BLaER1 treated with 17β-estradiol and CSF1 and Interleukin-3, amounts not matched to agents 10 nM and 100 nM (cell line): Measurements from ENCODE around the gene C17orf114.
A peak's percentile ranks its signal among the peaks of the same experiment; 100 is the strongest.

Source experiments
- H3K27ac ChIP-seq, 11 experiments: shearing (Covaris generic); formaldehyde crosslinking; 2 replicates each; pipeline ENCODE4 v1.8.1; 2022
- H3K27me3 ChIP-seq, 11 experiments: shearing (Covaris generic); formaldehyde crosslinking; 2 replicates each; pipeline ENCODE4 v1.8.1; 2022
- H3K36me3 ChIP-seq, 11 experiments: shearing (Covaris generic); formaldehyde crosslinking; 2 replicates each; pipeline ENCODE4 v1.8.1; 2022
- H3K4me1 ChIP-seq, 10 experiments: shearing (Covaris generic); formaldehyde crosslinking; 2 replicates each; pipeline ENCODE4 v1.8.1; 2022
- H3K4me2 ChIP-seq, 11 experiments: shearing (Covaris generic); formaldehyde crosslinking; 2 replicates each; pipeline ENCODE4 v1.8.1; 2022
- H3K4me3 ChIP-seq, 10 experiments: shearing (Covaris generic); formaldehyde crosslinking; 2 replicates each; pipeline ENCODE4 v1.8.1; 2022
- H3K9ac ChIP-seq, 11 experiments: shearing (Covaris generic); formaldehyde crosslinking; 2 replicates each; pipeline ENCODE4 v1.8.1; 2022
- H3K9me3 ChIP-seq, 11 experiments: shearing (Covaris generic); formaldehyde crosslinking; replicated peaks in 1 of 11; 2 replicates each; pipeline ENCODE4 v1.8.1; 2022
- H4K20me1 ChIP-seq, 11 experiments: shearing (Covaris generic); formaldehyde crosslinking; 2 replicates each; pipeline ENCODE4 v1.8.1; 2022
- Cebpa-rat ChIP-seq, 11 experiments: shearing (Covaris generic); IDR thresholded peaks; 2 replicates each; pipeline ENCODE4 v1.8.1; 2022

Gene C17orf114

DNA sequence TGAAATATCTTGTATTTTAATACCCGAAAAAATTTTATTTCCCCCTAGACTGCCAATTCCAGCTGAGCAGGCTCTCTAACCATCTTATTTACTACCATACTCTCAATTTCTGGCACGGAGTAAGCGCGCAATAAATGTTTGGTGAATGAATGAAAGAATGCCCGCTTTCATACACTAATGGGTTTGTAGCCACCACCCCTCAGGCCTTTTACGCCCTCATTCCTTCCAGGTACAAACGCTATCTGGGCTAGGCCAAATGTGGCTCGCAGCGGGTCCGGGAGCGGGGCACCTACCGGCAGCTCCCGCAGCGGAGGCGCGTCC, 4.3 kb upstream of the C17orf114 start:
- Histone ChIP-seq H3K27me3 (no peaks in the 10 kb centered on the region), H3K27ac (peak overlapping the region; percentile 55 to 82 (median 74)), H3K9ac (peak overlapping the region; percentile 84 to 91 (median 87)), H3K4me1 (peaks cover 28 to 42% (median 37%) of the 10 kb centered on the region in 10 experiments), H3K4me3 (peak overlapping the region; percentile 77 to 93 (median 84)), H3K4me2 (peak overlapping the region; percentile 84 to 98 (median 93)), H4K20me1 (peaks cover 0 to 27% (median 10%) of the 10 kb centered on the region in 11 experiments; a peak in 11 of 22 replicates), H3K9me3 (no peaks in the 10 kb centered on the region), H3K36me3 (peaks cover 0 to 27% (median 9%) of the 10 kb centered on the region in 11 experiments; a peak in 11 of 22 replicates)
- no peak for TF ChIP-seq Cebpa-rat (IDR thresholded peaks at IDR 0.05)

GRCh38 chr17:4800462-4801196, 1.5 kb downstream of the C17orf114 start:
- Histone ChIP-seq H3K27ac (no peak overlapping the region), H3K9me3 (no peaks in the 10 kb centered on the region), H3K9ac (no peak overlapping the region), H3K4me3 (no peak overlapping the region), H3K4me2 (no peak overlapping the region), H4K20me1 (peaks cover 0 to 12% (median 4%) of the 10 kb centered on the region in 11 experiments; a peak in 6 of 22 replicates), H3K27me3 (no peaks in the 10 kb centered on the region), H3K36me3 (peaks cover 22 to 36% (median 28%) of the 10 kb centered on the region in 11 experiments), H3K4me1 (peaks cover 10 to 22% (median 12%) of the 10 kb centered on the region in 10 experiments)
- TF ChIP-seq Cebpa-rat (IDR thresholded peaks at IDR 0.05): no peak

- H3K9me3 ChIP-seq: peaks cover 0 to 3% (median 0%) of the 10 kb centered on the region in 11 experiments; a peak in 1 of 22 replicates
- H3K36me3 ChIP-seq: peaks cover 22 to 36% (median 28%) of the 10 kb centered on the region in 11 experiments
- peak overlapping the region; percentile 67 to 97 (median 92) for H3K4me3 ChIP-seq
- peak overlapping the region; percentile 78 to 92 (median 83) for H3K4me2 ChIP-seq
- peaks cover 0 to 5% (median 0%) of the 10 kb centered on the region in 11 experiments; a peak in 3 of 22 replicates for H3K27me3 ChIP-seq
- peaks cover 10 to 24% (median 12%) of the 10 kb centered on the region in 10 experiments for H3K4me1 ChIP-seq
- H3K27ac ChIP-seq: peak overlapping the region; percentile 50 to 88 (median 85); a peak in 21 of 22 replicates
- peak overlapping the region; percentile 81 to 91 (median 88) for H3K9ac ChIP-seq
- TF ChIP-seq Cebpa-rat (IDR thresholded peaks at IDR 0.05): no peak
- peaks cover 0 to 12% (median 4%) of the 10 kb centered on the region in 11 experiments; a peak in 6 of 22 replicates for H4K20me1 ChIP-seq
These were observed 5.6 kb downstream of the C17orf114 start for GRCh38 chr17:4796552-4796920.

DNA sequence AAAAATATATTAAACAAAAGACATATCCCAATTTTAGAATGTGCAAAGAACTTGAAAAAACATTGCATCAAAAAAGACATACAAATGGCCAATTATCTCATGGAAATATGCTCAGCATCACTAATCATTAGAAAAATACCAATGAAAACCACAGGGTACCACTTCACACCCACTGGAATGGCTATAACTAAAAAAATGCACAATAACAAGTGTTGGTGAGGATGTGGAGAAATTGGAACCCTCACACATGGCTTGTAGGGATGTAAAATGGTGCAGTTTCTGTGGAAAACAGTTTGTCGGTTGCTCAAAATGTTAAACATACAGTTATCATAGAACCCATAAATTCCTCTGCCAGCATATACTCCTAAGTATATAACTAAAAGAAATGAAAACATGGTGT, 7.0 kb downstream of the C17orf114 start:
- H3K9me3 ChIP-seq: peaks cover 0 to 3% (median 0%) of the 10 kb centered on the region in 11 experiments; a peak in 1 of 22 replicates
- H3K4me2 ChIP-seq: peak overlapping the region in 6 of 11 experiments; percentile 51 to 67 (median 60); a peak in 7 of 22 replicates
- H3K27ac ChIP-seq: peak overlapping the region; percentile 75 to 88 (median 85); a peak in 21 of 22 replicates
- peaks cover 0 to 12% (median 4%) of the 10 kb centered on the region in 11 experiments; a peak in 6 of 22 replicates for H4K20me1 ChIP-seq
- H3K9ac ChIP-seq: peak overlapping the region in 5 of 11 experiments; percentile 67 to 91 (median 84); a peak in 6 of 22 replicates
- TF ChIP-seq Cebpa-rat (IDR thresholded peaks at IDR 0.05): no peak
- peaks cover 16 to 29% (median 21%) of the 10 kb centered on the region in 10 experiments for H3K4me1 ChIP-seq
- H3K4me3 ChIP-seq: peak overlapping the region in 1 of 10 experiments; percentile 73; a peak in 2 of 20 replicates
- peaks cover 0 to 5% (median 0%) of the 10 kb centered on the region in 11 experiments; a peak in 3 of 22 replicates for H3K27me3 ChIP-seq
- peaks cover 22 to 34% (median 28%) of the 10 kb centered on the region in 11 experiments for H3K36me3 ChIP-seq

GRCh38 chr17:4790705-4791088, 11.4 kb downstream of the C17orf114 start:
- H3K4me1 ChIP-seq: peaks cover 37 to 52% (median 44%) of the 10 kb centered on the region in 10 experiments
- peaks cover 0 to 3% (median 0%) of the 10 kb centered on the region in 11 experiments; a peak in 1 of 22 replicates for H3K9me3 ChIP-seq
- H3K27ac ChIP-seq: peak overlapping the region in 8 of 11 experiments; percentile 74 to 91 (median 86); a peak in 11 of 22 replicates
- peak overlapping the region; percentile 68 to 87 (median 76) for H3K4me3 ChIP-seq
- H4K20me1 ChIP-seq: peaks cover 0 to 24% (median 9%) of the 10 kb centered on the region in 11 experiments; a peak in 11 of 22 replicates
- TF ChIP-seq Cebpa-rat (IDR thresholded peaks at IDR 0.05): no peak
- no peaks in the 10 kb centered on the region for H3K36me3 ChIP-seq
- peak overlapping the region; percentile 76 to 96 (median 86); a peak in 20 of 22 replicates for H3K9ac ChIP-seq
- H3K4me2 ChIP-seq: peak overlapping the region; percentile 90 to 100 (median 98)
- H3K27me3 ChIP-seq: peaks cover 9 to 46% (median 40%) of the 10 kb centered on the region in 11 experiments

- Histone ChIP-seq H4K20me1 (peaks cover 0 to 24% (median 9%) of the 10 kb centered on the region in 11 experiments; a peak in 11 of 22 replicates), H3K27ac (peak overlapping the region; percentile 73 to 91 (median 81)), H3K36me3 (no peaks in the 10 kb centered on the region), H3K9ac (peak overlapping the region; percentile 76 to 96 (median 86)), H3K4me2 (peak overlapping the region; percentile 90 to 100 (median 98)), H3K27me3 (peaks cover 15 to 52% (median 46%) of the 10 kb centered on the region in 11 experiments), H3K4me1 (peaks cover 42 to 53% (median 48%) of the 10 kb centered on the region in 10 experiments), H3K4me3 (peak overlapping the region; percentile 68 to 87 (median 76)), H3K9me3 (peaks cover 0 to under 1% (median 0%) of the 10 kb centered on the region in 11 experiments; a peak in 1 of 22 replicates)
- TF ChIP-seq Cebpa-rat (IDR thresholded peaks at IDR 0.05): no peak
These were observed 12.0 kb downstream of the C17orf114 start for GRCh38 chr17:4789951-4790704.

GRCh38 chr17:4789701-4789950, 12.5 kb downstream of the C17orf114 start:
- peak overlapping the region; percentile 90 to 100 (median 98) for H3K4me2 ChIP-seq
- peaks cover 0 to 24% (median 9%) of the 10 kb centered on the region in 11 experiments; a peak in 11 of 22 replicates for H4K20me1 ChIP-seq
- TF ChIP-seq Cebpa-rat (IDR thresholded peaks at IDR 0.05): no peak
- no peaks in the 10 kb centered on the region for H3K9me3 ChIP-seq
- H3K27me3 ChIP-seq: peaks cover 20 to 57% (median 51%) of the 10 kb centered on the region in 11 experiments
- H3K4me1 ChIP-seq: peaks cover 43 to 57% (median 50%) of the 10 kb centered on the region in 10 experiments
- peak overlapping the region; percentile 73 to 91 (median 81) for H3K27ac ChIP-seq
- H3K4me3 ChIP-seq: peak overlapping the region; percentile 68 to 87 (median 76)
- peak overlapping the region; percentile 76 to 96 (median 86) for H3K9ac ChIP-seq
- H3K36me3 ChIP-seq: no peaks in the 10 kb centered on the region

GRCh38 chr17:4788807-4789700, 13.1 kb downstream of the C17orf114 start, which contains the start of gene GLTPD2:
Gene GLTPD2, plus strand, starts transcription at chr17:4788964. Its CDS starts 48 bp downstream, at chr17:4789012.
- no peak for TF ChIP-seq Cebpa-rat (IDR thresholded peaks at IDR 0.05)
- Histone ChIP-seq H3K4me1 (peaks cover 43 to 57% (median 51%) of the 10 kb centered on the region in 10 experiments), H3K27ac (peak within 1 kb of the TSS; percentile 73 to 91 (median 81)), H3K9ac (peak within 1 kb of the TSS; percentile 76 to 96 (median 86)), H3K4me2 (peak within 1 kb of the TSS; percentile 90 to 100 (median 98)), H4K20me1 (peaks cover 0 to 24% (median 9%) of the 10 kb centered on the region in 11 experiments; a peak in 11 of 22 replicates), H3K36me3 (no peaks in the 10 kb centered on the region), H3K9me3 (no peaks in the 10 kb centered on the region), H3K27me3 (peaks cover 25 to 63% (median 56%) of the 10 kb centered on the region in 11 experiments), H3K4me3 (peak within 1 kb of the TSS; percentile 68 to 87 (median 76))
